HepG2 (cell line): ENCODE data around the gene FMNL2. TPM values are rescaled to one million over a fixed set of nuclear protein-coding genes. Genes with fewer than 3 reads are reported as not detected.

Experiments used
- ATF2 ChIP-seq: sonication (generic); formaldehyde crosslinking; IDR thresholded peaks from 2 replicates; pipeline ENCODE4 v1.4.0; 2020; ENCODE audit warnings: missing genetic modification reagents
- ATF6 ChIP-seq: sonication (generic); formaldehyde crosslinking; conservative IDR thresholded peaks from 2 replicates; pipeline ENCODE4 v1.4.0; 2020; ENCODE audit warnings: missing genetic modification reagents
- CEBPB ChIP-seq: IDR thresholded peaks from 2 replicates; pipeline ENCODE4 v1.6.1; 2011; ENCODE audit warnings: low read depth, low read length, improper control_type of control experiment, borderline replicate concordance
- CREB3 ChIP-seq: sonication (generic); formaldehyde crosslinking; IDR thresholded peaks from 2 replicates; pipeline ENCODE4 v1.5.0; 2020; ENCODE audit warnings: missing genetic modification reagents
- DNMT3B ChIP-seq: conservative IDR thresholded peaks from 2 replicates; pipeline ENCODE4 v1.6.1; 2016; ENCODE audit warnings: missing biosample characterization, control low read depth
- DRAP1 ChIP-seq: IDR thresholded peaks from 2 replicates; pipeline ENCODE4 v1.6.1; 2016; ENCODE audit warnings: missing genetic modification reagents, missing compliant biosample characterization
- GPBP1L1 ChIP-seq: sonication (generic); formaldehyde crosslinking; IDR thresholded peaks from 2 replicates; pipeline ENCODE4 v1.5.0; 2020; ENCODE audit warnings: mild to moderate bottlenecking, missing genetic modification reagents
- HNF1B ChIP-seq: sonication (generic); formaldehyde crosslinking; IDR thresholded peaks from 2 replicates; pipeline ENCODE4 v1.5.1; 2020; ENCODE audit warnings: mild to moderate bottlenecking, moderate library complexity, missing genetic modification reagents
- HOXD1 ChIP-seq: sonication (generic); formaldehyde crosslinking; IDR thresholded peaks from 2 replicates; pipeline ENCODE4 v1.5.0; 2020; ENCODE audit warnings: missing genetic modification reagents
- NFAT5 ChIP-seq: sonication (generic); formaldehyde crosslinking; IDR thresholded peaks from 2 replicates; pipeline ENCODE4 v1.4.0; 2020; ENCODE audit warnings: missing genetic modification reagents
- TBX2 ChIP-seq: sonication (generic); formaldehyde crosslinking; IDR thresholded peaks from 2 replicates; pipeline ENCODE4 v1.5.0; 2020; ENCODE audit warnings: missing genetic modification reagents, mild to moderate bottlenecking, borderline replicate concordance
- ZNF441 ChIP-seq: sonication (generic); formaldehyde crosslinking; IDR thresholded peaks from 2 replicates; pipeline ENCODE4 v1.7.0; 2021; ENCODE audit warnings: missing genetic modification reagents, borderline replicate concordance
- ZNF547 ChIP-seq: sonication (generic); formaldehyde crosslinking; IDR thresholded peaks from 2 replicates; pipeline ENCODE4 v1.5.1; 2020; ENCODE audit warnings: mild to moderate bottlenecking, missing genetic modification reagents
- ZNF577 ChIP-seq: sonication (generic); formaldehyde crosslinking; IDR thresholded peaks from 2 replicates; pipeline ENCODE4 v1.4.0; 2020; ENCODE audit warnings: mild to moderate bottlenecking, low read depth, missing genetic modification reagents, borderline replicate concordance
- polyA plus RNA-seq, 8 experiments: library from polyadenylated mRNA; depleted of rRNA in 3 of 8; stranded (reverse) in 7 of 8; unstranded in 1 of 8; fragments of >200 nt; fragmentation: Illumina TruSeq in 4 of 8; extraction: Trizol in 4 of 8; gene quantifications; 2 replicates each; pipeline versions ENCODE4 v1.2.1 to v1.2.3, GENCODE V29; 2011 to 2016; ENCODE audit warnings: low read depth in 4 of 8, missing spikeins in 1 of 8, mixed read lengths in 1 of 8; ENCODE audit not compliant: insufficient read depth in 1 of 8
- total RNA-seq, 5 experiments: library from RNA; depleted of rRNA; stranded (reverse); fragments of >200 nt; fragmentation: Illumina TruSeq; extraction: Trizol; gene quantifications; 2 replicates each; pipeline ENCODE4 v1.2.3, GENCODE V29; 2016; ENCODE audit warnings: low read depth in 1 of 5

The FMNL2 gene
- total and polyA plus RNA-seq, 2 of the 13 experiments (the other 11 are each of a cell fraction or from before 2014, with no cell fraction given) = 66.5 to 67.7 TPM

- TF ChIP-seq HNF1B (CRISPR knock-in tag) (no peak), GPBP1L1 (CRISPR knock-in tag) (no peak), ZNF577 (no peak), TBX2 (CRISPR knock-in tag) (peak; percentile 13; the same call in 1 of the 2 replicates), DRAP1 (CRISPR knock-in tag) (no peak), ATF2 (CRISPR knock-in tag) (no peak), ZNF547 (CRISPR knock-in tag) (no peak), CEBPB (peak; percentile 81; the same call in 1 of the 2 replicates), CREB3 (CRISPR knock-in tag) (no peak), DNMT3B (CRISPR knock-in tag) (no peak), HOXD1 (CRISPR knock-in tag) (no peak), NFAT5 (CRISPR knock-in tag) (no peak), ATF6 (no peak), ZNF441 (CRISPR knock-in tag) (no peak)
Observed at GRCh38 chr2:152384992-152385391, 50.0 kb downstream of the FMNL2 start (continued).
